GM12878 (cell line): ENCODE data around the gene ZBTB32.

ENCODE experiments used
- ATF3 ChIP-seq: IDR thresholded peaks from 2 replicates; pipeline ENCODE4 v1.6.1; 2011; ENCODE audit warnings: low read depth, mild to moderate bottlenecking, low read length, moderate library complexity, borderline replicate concordance; ENCODE audit errors: extremely low read depth
- BRCA1 ChIP-seq: IDR thresholded peaks from 2 replicates; pipeline ENCODE4 v1.6.1; 2011; ENCODE audit warnings: low read depth, low read length, improper control_type of control experiment
- CTCF ChIP-seq, 3 experiments: IDR thresholded peaks in 2 of 3; conservative IDR thresholded peaks in 1 of 3; 2 replicates each; pipeline ENCODE4 v1.5.1; 2011; ENCODE audit warnings: low read depth in 3 of 3, low read length in 3 of 3, mild to moderate bottlenecking in 3 of 3, control low read depth in 2 of 3, moderate library complexity in 2 of 3, inconsistent platforms in 1 of 3, mixed read lengths in 1 of 3; ENCODE audit not compliant: control insufficient read depth in 2 of 3, insufficient read depth in 1 of 3; ENCODE audit errors: extremely low read depth in 1 of 3
- EZH2 ChIP-seq: IDR thresholded peaks from 2 replicates; pipeline ENCODE4 v1.6.1; 2012; ENCODE audit warnings: low read depth, mild to moderate bottlenecking, control low read depth, inconsistent platforms, low read length, borderline replicate concordance; ENCODE audit not compliant: control insufficient read depth
- HDAC2 ChIP-seq: fragments of 200-600 bp; sonication (generic); IDR thresholded peaks from 2 replicates; pipeline ENCODE4 v1.6.1; 2017
- KDM1A ChIP-seq: fragments of 200-600 bp; sonication (generic); IDR thresholded peaks from 2 replicates; pipeline ENCODE4 v1.6.1; 2016; ENCODE audit warnings: borderline replicate concordance
- MYC ChIP-seq: IDR thresholded peaks from 2 replicates; pipeline ENCODE4 v1.6.1; 2011; ENCODE audit warnings: mild to moderate bottlenecking, low read length, moderate library complexity, inconsistent platforms; ENCODE audit not compliant: insufficient read depth, insufficient replicate concordance, insufficient read length, severe bottlenecking
- PML ChIP-seq: IDR thresholded peaks from 2 replicates; pipeline ENCODE4 v1.6.1; 2012; ENCODE audit warnings: low read length, inconsistent platforms
- POLR2AphosphoS2 ChIP-seq: IDR thresholded peaks from 2 replicates; pipeline ENCODE4 v1.6.1; 2011; ENCODE audit warnings: low read depth, mild to moderate bottlenecking, low read length, improper control_type of control experiment, moderate library complexity
- RAD21 ChIP-seq: IDR thresholded peaks from 2 replicates; pipeline ENCODE4 v1.6.1; 2011; ENCODE audit warnings: mild to moderate bottlenecking, low read depth, low read length, moderate library complexity; ENCODE audit not compliant: insufficient read depth
- RB1 ChIP-seq: fragments of 450-650 bp; formaldehyde crosslinking; IDR thresholded peaks from 2 replicates; pipeline ENCODE4 v1.6.1; 2017; ENCODE audit warnings: mild to moderate bottlenecking, borderline replicate concordance
- SIN3A ChIP-seq: IDR thresholded peaks from 2 replicates; pipeline ENCODE4 v1.6.1; 2012; ENCODE audit warnings: low read depth, low read length, improper control_type of control experiment
- ZBED1 ChIP-seq: IDR thresholded peaks from 2 replicates; pipeline ENCODE4 v1.6.1; 2016; ENCODE audit warnings: borderline replicate concordance
- ZBTB33 ChIP-seq: fragments of 450-650 bp; IDR thresholded peaks from 2 replicates; pipeline ENCODE4 v1.6.1; 2017; ENCODE audit warnings: mild to moderate bottlenecking

GRCh38 chr19:35665604-35666003 is 38.8 kb upstream of the ZBTB32 start:
- no peak for TF ChIP-seq RAD21
- no peak for TF ChIP-seq ATF3
- no peak for TF ChIP-seq CTCF (IDR thresholded peaks at IDR 0.05 in 2 of 3, conservative IDR thresholded peaks at IDR 0.05 in 1 of 3; ENCODE audit: control insufficient read depth in 2 of 3, extremely low read depth in 1 of 3, insufficient read depth in 1 of 3, low read depth in 3 of 3, low read length in 3 of 3)
- TF ChIP-seq ZBTB33, result no peak
- TF ChIP-seq SIN3A, result no peak
- TF ChIP-seq EZH2, result no peak
- TF ChIP-seq MYC, result no peak
- no peak for TF ChIP-seq KDM1A
- no peak for TF ChIP-seq BRCA1
- no peak for TF ChIP-seq PML
- no peak for TF ChIP-seq HDAC2
- no peak for TF ChIP-seq RB1
- no peak for TF ChIP-seq POLR2AphosphoS2
- TF ChIP-seq ZBED1, result no peak
